Kidney glomerular epithelial cell (primary cell): ENCODE data around the gene KCNQ1.

Source experiments
- DNase-seq: peaks from one replicate; lab custom pipeline; 2025; lab: John Stamatoyannopoulos, UW

Gene KCNQ1

DNA sequence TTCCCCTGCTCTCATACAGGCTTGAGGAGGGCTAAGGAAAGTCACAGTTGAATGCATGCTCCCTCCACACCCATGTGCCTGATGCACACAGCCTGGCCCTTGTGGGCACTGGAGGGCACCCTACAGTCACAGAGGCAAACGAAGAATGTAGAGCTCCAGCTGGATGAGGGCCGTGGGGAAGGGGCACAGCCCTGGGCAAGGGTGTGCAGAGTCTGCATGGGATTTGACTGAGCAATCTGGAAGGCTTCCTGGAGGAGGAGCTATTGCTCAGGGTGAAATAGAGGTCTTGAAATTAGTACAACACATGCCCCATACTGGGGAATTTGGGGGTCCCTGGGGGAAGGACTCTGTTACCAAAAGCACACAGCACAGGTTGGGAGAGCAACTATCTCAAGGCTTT, 64.0 kb downstream of the KCNQ1 start:
- DNase-seq = no peak

DNA sequence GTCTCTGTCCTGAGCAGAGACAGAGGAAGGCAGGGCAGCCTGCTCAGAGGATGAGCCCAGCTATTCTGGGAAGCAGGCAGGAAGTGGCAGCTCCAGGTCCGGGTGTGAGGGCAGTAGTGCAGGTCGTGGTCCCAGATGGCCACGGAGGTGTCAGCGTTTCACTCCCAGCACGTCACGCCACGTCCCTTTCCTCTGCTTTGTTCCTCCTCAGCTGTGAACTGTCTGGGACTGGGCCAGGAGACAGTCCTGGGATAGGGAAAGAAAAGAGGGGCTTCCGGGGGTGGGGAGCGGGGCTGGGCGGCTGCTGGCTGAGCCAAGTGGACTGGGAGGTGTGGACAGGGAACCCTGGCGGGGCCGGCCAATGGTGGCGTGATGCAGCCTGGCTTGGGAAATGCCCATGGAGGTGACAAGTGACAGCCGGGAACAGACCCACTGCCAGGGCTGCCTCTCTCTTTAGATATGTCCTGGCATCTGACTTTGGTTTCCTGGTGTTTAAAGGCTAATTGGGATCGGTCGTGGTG, 64.7 kb downstream of the KCNQ1 start:
- no peak for DNase-seq

DNA sequence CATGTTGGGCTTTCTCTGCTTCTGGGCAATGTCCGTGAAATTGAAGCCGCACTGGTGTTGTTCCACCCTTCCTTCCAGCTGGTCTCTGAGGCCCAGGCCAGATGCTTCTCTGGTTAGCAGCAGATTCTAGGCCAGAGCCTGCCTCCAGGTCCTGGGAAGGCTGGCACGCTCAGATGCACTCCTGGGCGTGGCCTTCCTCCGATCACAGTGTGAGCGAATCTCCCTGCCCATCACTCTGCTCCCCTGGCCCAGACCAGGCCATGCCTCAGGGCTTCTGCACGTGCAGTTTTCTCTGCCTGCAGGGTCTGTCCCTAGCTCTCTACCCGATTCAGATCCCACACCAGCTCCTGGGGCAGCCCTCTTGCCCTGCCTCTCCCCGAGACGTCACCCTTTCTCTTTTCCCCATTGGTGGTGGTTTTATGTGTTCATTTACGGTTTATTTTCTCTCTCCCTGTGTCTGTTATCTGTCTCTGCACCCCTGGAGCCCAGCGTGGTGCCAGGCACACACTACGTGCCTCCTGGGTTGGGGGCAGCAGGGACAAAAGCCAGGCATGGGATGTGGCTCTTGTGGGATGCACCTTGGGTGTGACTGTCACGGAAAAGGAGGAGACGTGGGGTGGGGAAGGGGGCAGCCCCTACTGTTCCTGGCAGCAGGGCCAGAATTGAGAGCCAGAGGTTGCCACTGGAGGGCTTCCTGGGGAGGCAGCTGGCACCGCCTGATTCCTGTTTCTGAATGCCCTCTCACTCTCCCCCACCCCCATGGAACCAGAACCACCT, 66.0 kb downstream of the KCNQ1 start:
- DNase-seq = no peak

DNA sequence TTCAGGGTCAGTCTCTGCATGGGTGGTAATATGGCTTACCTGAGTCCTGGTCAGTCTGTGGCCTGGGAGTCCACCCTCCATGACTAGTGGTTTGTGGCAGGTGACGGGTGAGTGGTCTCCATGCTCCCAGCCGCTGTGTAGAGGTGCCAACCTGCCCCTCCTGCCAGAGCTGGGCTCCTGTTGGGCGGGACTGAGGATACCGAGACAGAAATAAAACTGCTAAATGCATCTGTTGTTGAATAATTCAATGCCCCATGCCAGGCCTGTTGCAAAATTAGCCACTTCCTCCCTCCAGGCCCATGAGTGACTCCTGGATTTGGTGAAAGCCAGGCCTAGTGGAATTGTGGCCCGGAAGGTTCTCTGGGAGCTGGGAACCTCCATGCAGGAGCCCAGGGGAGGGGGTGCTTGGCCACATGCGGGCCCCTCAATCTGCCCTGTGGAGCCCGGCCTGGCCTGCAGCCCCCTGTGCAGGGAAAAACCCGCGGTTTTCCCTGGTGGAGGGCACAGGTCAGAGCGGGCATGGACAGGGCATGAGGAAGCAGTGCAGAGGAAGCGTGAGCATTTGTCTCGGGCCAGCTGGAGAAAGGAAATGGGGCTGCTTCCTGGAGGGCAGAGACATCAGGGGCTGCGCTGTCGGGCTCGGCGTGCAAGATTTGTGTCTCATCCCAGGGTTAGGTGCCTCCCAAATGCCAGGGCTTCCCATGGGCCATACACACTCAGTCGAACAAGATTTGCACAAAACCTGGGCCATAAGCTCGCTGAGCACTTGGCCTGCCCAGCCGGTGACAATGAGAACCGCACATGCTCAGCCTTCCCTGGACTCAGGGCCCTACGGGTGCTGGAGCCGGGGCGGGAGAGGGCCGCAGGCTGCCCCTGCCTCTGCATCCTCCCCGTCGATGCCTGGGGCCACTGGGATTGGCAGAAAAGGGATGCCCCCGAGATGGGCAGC, 66.9 kb downstream of the KCNQ1 start:
- no peak for DNase-seq

DNA sequence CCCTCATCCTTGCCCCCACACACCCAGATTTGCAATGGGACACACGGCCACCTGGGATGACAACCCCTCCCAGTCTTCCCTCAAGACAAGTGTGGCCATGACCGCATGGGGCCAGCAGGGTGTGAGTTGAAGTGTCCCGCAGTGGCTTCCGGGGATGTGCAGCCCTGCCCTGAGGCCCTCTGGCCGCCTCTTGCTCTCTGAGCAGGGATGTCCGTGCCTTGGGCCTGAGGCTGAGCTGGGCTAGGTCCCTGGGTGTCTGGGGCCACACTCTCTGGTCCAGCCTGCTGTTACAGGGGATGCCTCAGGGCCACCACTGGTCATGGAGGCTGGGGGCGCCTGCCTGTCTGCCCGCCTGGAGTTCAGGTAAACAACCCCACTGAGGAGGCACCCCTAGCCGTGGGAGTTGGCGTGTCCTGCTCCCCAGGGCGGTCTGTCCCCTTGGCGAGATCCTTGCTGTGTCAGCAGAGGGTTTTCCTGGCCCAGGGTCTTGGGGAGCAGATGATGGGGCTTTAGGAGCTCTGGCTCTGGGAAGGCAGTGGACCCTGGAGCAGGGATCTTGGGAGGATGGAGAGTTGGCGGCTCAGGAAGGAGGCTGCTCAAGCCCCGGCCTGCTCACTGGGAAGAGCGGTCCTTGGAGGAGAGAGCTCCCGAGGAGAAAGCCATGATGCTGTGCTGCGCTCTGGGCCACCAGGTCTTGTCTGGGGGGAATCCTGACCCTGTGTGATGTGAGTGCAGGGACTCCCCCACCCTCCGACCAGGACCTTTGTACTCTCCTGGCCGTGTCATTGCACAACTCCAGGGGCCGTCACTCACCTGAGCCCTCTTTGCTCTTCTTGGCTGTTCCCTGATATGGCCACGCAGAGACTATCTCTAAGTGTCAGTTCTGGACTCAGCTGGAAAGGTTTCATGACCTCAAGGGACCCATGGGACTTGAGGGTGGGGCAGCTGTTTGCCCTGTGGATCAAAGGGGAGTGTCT, 67.9 kb downstream of the KCNQ1 start:
- DNase-seq = no peak

DNA sequence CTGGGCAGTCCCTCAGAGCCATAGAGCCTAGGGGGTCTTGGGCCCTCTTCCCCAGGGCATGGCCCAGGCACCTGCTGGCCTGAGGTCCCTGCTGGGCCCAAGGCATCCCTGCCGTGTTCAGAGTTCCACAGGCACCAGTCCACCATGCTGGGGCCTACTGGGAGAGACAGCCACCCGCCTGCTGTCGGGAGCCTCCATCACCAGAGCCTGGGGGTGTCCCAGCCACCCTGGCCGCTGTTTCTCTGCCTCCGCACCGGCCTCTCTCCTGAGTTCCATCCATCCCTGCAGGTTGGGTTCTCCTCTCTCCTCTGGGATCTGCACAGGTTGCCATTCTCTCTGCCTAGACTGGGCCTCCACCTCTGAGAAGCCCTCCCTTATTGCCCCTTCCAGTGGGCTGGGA, 68.6 kb downstream of the KCNQ1 start:
- DNase-seq = no peak

DNA sequence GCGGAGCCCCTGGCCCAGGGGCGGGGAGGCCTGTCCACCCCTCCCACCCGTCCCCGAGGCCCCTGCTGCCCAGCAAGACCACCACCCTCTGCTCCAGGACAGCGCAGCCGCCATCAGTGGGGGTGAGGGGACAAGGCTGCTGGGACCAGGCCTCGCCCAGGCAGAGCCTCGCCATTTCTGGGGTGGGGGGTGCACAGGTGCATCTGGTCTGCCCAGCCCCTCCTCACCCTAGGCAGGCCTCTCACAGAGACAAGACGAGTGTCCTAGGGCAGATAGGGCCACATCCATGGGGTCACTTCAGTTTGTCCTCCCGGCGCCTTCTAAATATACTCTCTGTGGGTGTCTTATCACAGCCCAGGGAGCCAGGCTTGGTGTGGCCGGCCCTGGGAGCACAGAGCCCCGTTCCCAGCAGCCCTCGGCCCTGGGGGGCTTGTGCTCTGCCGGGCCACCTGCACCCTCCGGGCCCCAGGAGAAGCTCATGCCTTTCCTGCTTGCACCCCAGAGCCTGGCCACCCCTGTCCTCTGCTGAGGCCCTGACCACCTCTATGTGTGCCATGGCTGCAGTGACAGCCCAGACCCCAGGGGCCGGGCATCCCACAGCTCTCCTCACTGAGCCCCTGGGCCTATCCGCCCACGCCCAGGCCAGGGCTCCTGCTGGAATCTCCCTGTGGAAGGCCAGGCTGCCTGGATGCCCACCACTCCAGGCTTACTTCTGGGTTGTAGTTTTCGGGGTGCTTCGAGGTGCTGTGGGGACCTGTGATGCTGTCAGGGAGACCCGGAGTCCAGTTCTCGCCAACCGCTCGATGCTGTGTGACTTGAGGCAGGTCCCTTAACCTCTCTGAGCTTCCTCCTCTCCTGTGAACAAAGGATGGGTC, 70.8 kb downstream of the KCNQ1 start:
- DNase-seq = no peak

DNA sequence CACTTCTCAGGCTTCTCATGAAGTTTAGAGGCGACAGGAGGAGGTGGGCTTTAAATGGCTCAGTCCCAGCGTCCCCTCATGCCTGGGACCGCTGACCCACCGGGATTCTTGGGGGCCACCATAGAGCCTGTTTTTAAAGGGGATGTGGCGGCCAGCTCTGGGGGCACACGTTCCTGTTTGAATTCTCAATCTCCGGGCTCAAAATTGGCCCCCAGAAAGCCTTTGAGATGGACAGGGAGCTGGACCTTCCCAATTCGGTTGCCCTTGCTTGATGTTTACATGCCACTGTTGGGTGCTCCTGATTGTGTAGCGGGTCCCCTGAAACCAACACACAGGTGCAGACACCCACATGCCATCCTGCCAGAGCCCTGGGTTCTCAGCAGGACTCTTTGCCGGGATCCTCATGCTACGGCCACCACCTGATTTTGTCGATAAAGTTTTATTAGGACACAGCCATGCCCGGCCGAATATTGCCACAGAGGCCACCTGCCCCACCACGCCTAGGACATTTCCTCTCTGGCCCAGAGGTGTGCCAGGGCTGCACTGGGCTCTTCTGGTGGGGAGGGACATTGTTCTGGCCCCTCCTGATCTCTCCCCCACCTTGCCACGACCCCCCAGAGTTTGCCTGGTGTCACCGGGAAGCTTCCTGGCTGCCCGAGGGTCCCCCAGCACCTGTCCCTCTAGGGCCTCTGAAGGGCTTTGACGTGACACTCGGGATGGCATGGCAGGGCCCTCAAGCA, 71.6 kb downstream of the KCNQ1 start:
- no peak for DNase-seq

DNA sequence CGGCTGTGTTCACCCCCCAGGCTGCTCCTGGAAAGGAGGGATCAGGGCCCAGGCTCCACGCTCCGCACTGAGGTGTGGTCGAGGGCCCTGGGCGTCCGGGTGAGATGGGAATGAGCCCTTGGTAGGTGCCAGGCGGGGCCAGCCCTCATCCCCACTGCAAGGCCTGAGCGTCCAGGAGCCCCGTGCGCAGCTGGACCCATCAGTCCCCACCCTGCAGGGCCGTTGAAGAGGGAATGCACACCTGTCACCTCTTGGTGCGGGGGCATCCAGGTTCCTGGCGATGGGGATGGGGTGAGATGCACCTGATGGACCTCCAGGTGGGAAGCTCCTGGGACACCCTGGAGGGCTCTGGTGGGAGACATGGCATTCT, 72.2 kb downstream of the KCNQ1 start:
- no peak for DNase-seq

DNA sequence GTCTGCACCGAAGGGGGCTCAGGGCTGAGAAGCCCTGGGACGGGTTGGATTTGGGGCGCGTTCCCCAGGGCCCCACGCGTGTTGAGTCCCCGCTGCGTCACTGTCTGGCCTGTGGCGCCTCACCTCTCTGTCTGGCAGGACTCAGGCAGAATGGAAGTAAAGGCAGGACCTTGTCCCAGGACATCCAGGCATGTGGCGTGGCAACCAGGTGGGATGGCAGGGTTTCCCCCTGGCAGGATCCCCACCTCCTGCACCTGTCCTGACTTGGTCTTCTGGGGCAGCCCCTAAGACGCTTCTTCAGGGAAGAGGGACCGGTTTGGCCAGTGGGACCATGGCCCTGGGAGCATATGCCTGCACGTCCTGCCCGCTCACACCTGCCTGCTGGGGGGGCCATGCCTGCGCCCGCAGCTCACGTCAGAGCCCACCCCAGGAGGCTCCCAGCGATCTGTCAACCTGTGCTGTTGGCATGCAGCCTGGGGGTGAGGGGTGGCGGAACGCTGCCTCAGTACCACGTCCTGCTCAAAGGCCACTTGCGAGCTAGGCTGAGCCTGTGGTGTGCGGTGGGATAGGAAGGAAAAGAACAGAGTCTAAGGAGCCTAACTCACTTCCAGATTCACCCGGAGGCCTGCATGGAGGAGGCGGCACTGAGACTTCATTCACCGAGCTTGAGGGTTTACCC, 72.7 kb downstream of the KCNQ1 start:
- DNase-seq = no peak

DNA sequence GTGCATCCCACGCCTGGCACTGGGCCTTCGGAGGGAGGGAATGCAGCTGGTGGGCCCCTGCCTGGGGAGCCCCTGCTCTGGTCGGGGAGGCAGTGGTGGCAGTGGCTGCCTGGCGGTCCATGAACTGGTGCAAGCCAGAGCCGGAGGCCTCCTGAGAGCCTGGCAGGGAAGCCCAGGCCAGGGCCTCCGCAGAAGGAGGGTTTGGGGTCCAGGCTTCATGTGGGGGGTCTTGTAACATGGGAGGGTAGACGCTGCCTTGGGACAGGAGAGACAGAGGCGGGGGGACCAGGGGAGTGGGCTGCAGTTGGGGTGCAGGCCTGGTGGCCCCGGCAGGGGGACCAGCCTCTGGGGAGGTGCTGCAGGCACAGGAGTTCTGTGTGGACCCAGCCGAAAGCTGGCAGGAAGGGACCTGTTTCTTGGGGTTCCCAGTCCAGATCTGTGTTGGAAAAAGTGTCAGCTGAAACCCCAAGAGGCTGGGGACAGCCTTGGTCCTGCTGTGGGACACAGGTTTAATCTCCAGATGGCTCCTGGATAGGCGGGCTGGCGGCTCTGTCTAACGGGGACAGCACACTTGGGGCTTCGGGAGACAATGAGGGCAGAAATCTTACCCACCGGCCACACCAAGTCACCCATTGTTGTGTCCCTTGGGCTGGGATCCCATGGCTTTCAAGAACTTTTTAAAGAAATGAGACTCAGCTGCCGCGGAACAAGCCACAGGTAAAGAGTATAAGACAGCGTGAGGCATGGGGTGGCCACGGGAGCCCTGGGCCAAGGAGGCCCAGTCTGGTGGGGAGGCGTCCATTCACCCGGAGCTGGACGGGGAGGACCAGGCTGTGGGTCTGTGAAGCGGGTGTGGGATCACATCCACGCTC, 73.5 kb downstream of the KCNQ1 start:
- no peak for DNase-seq

DNA sequence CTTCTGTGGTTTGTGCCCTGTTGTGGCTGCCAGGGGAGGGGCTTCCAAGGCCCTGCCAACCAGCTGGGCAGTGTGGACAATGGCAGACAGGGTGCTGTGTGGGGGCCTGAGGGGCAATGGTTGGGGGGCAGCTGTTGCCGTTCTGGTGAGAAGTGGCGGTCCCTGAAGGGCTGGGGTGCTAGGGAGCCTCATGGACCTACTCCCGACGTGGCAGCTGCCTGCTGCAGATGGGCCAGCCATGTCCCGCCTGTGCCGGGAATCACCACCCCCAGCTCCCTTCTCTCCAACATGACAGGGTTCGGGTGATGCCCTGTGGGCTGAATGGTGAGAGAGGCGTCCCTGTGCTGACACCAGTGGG, 74.2 kb downstream of the KCNQ1 start:
- DNase-seq = no peak

DNA sequence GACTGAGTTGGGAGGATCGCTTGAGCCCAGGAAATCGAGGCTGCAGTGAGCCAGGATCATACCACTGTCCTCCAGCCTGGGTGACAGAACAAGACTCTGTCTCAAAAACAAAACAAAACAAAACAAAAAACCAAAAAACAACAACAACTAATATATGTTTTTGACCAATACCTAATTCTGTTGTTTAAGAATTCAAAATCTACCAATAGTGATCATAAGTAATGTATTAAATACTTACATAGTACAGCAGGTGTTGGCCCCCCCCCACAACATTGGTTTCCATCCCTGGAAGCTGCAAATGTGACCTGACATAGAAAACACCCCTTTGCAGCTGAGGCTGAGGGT, 74.7 kb downstream of the KCNQ1 start:
- no peak for DNase-seq

DNA sequence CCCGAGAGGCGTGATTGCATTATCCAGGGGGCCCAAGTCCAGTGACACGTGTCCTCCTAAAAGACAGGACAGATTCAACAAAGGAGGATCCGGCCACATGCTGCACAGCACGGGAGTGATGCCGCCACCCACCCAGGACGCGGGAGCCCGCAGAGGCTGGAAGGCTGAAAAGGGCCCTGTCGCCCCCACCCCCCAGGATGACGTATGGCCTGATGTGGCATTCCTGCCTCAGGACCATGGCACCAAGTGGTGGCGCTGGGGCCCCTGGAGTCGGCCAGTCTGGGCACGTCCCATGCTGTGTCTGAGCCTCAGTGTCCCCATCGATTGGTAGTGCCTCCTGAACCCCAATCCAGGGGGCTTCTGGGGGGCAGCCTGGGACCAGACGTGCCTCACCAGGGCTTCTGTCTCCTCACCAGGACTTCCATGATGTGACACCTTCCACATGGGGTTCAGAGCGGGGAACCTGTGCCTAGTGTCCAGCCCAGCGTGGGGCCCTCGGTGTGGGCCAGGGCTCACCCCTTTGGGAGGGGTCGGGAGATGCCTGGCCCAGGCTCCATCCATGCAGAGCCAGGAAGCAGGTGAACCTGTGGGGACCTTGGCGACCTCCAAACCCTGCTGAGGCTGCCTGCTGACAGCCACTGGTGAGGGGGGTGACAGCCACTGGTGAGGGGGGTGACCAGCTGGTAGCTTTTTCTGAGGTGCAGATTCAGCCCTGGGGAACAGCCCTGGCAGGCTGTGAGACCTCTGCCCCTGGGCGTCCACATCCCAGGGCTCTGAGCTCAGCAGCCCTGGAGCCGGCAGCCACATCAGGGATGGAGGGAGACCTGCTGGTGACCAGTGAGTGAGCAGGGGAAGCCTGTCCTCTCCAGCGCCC, 75.3 kb downstream of the KCNQ1 start:
- DNase-seq = no peak

DNA sequence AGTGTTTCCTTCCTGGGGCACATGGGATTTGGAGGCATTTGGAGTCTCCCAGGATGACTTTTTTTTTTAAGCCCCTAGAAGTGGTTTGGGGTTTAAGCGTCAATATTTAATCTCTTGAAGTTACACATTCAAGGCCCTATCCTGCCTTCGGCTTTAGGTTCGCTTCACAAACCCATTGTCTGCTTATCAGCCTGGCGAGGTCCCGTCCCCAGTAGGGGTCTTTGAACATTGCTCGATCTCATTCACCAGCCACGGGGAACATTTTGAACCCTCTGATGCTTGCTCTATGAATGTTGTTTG, 75.9 kb downstream of the KCNQ1 start:
- no peak for DNase-seq

DNA sequence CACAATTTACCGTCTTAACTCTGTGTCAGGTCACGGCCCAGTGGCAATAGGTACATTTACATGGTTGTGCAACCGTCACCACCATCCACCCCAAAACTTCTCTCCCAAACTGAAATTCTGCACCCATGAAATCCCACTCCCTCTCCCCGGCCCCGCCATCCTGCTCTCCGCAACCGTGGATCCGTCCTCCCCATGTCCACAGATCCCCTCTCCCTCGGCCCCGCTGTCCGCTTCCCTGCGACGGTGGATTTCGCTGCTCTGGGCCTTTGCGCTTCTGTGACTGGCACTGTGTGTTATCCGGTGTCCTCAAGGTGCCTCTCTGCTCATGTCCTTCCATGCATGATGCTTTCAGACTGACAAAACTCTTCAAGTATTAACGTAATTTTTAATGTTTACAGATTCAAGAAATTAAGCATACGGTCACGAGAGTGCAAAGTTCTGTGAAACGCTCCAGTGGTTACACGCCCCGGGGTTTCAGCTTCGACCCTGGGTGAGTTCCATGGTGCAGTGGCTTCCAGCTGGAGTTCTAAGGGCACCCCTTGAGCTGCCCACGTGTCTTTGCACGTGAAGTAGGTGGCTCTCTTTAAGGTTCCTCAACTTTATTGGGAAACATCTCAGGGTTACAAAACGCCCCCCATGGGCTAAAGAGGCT, 76.4 kb downstream of the KCNQ1 start:
- DNase-seq = no peak
